Measurements from ENCODE around the gene DOCK10.
"Not testable (repeated sequence)": the region's sequence is repeated elsewhere in the genome, so short reads cannot be mapped to it uniquely, and the experiment has no call there.

GRCh38 chr2:224943601-224944041, 98.6 kb downstream of the DOCK10 start:
- TF ChIP-seq, protein P1, sequence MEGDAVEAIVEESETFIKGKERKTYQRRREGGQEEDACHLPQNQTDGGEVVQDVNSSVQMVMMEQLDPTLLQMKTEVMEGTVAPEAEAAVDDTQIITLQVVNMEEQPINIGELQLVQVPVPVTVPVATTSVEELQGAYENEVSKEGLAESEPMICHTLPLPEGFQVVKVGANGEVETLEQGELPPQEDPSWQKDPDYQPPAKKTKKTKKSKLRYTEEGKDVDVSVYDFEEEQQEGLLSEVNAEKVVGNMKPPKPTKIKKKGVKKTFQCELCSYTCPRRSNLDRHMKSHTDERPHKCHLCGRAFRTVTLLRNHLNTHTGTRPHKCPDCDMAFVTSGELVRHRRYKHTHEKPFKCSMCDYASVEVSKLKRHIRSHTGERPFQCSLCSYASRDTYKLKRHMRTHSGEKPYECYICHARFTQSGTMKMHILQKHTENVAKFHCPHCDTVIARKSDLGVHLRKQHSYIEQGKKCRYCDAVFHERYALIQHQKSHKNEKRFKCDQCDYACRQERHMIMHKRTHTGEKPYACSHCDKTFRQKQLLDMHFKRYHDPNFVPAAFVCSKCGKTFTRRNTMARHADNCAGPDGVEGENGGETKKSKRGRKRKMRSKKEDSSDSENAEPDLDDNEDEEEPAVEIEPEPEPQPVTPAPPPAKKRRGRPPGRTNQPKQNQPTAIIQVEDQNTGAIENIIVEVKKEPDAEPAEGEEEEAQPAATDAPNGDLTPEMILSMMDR (IDR thresholded peaks at IDR 0.05; ENCODE audit: poor library complexity), result not testable (repeated sequence)
- not testable (repeated sequence) for TF ChIP-seq EZH2 (IDR thresholded peaks at IDR 0.05; ENCODE audit: borderline replicate concordance); EZH2phosphoT487 (IDR thresholded peaks at IDR 0.05; ENCODE audit: low read depth, severe bottlenecking, unreplicated experiment)
